Measurements from ENCODE around the gene SP2. TPM values are rescaled to one million over a fixed set of nuclear protein-coding genes. Genes with fewer than 3 reads are reported as not detected.
"Not testable (repeated sequence)": the region's sequence is repeated elsewhere in the genome, so short reads cannot be mapped to it uniquely, and the experiment has no call there.

The SP2 gene
- polyA plus RNA-seq, 2 donors, result 5.4 to 10.7 TPM

- no peak overlapping the region for H3K4me3 ChIP-seq (ENCODE audit: low read depth in 1 of 2, low read length in 2 of 2)
- H3K9me3 ChIP-seq (ENCODE audit: control insufficient read depth in 2 of 2, insufficient read depth in 1 of 2, low read depth in 1 of 2, low read length in 1 of 2), result no peaks in the 10 kb centered on the region
- 66 to 73% methylated on average over 2 of the region's 2 CpGs for WGBS, 2 donors
- H3K27me3 ChIP-seq (ENCODE audit: control insufficient read depth in 1 of 2, insufficient read depth in 2 of 2, low read length in 2 of 2), result no peaks in the 10 kb centered on the region
- peaks cover 0 to 5% of the 10 kb centered on the region in 2 donors for H3K4me1 ChIP-seq (ENCODE audit: control insufficient read depth in 2 of 2, insufficient read depth in 2 of 2, low read length in 1 of 2)
- peaks cover 5 to 14% of the 10 kb centered on the region in 2 donors for H3K36me3 ChIP-seq (ENCODE audit: control insufficient read depth in 2 of 2, insufficient read depth in 2 of 2, low read length in 1 of 2)
- no peak overlapping the region for H3K27ac ChIP-seq (ENCODE audit: low read depth in 2 of 2, low read length in 1 of 2)
Measured at GRCh38 chr17:47917581-47917980, 21.5 kb downstream of the SP2 start.

- H3K36me3 ChIP-seq (ENCODE audit: control insufficient read depth in 2 of 2, insufficient read depth in 2 of 2, low read length in 1 of 2), result peaks cover 9 to 17% of the 10 kb centered on the region in 2 donors
- H3K27ac ChIP-seq (ENCODE audit: low read depth in 2 of 2, low read length in 1 of 2), result no peak overlapping the region
- no peak overlapping the region for H3K4me3 ChIP-seq (ENCODE audit: low read depth in 1 of 2, low read length in 2 of 2)
- peaks cover 0 to 5% of the 10 kb centered on the region in 2 donors for H3K4me1 ChIP-seq (ENCODE audit: control insufficient read depth in 2 of 2, insufficient read depth in 2 of 2, low read length in 1 of 2)
- no peaks in the 10 kb centered on the region for H3K27me3 ChIP-seq (ENCODE audit: control insufficient read depth in 1 of 2, insufficient read depth in 2 of 2, low read length in 2 of 2)
- H3K9me3 ChIP-seq (ENCODE audit: control insufficient read depth in 2 of 2, insufficient read depth in 1 of 2, low read depth in 1 of 2, low read length in 1 of 2), result no peaks in the 10 kb centered on the region
- 43 to 63% methylated on average over 2 of the region's 2 CpGs for WGBS, 2 donors
Measured at GRCh38 chr17:47918006-47918405, 22.0 kb downstream of the SP2 start.

- H3K4me3 ChIP-seq (ENCODE audit: low read depth in 1 of 2, low read length in 2 of 2), result no peak overlapping the region
- peaks cover 11 to 21% of the 10 kb centered on the region in 2 donors for H3K36me3 ChIP-seq (ENCODE audit: control insufficient read depth in 2 of 2, insufficient read depth in 2 of 2, low read length in 1 of 2)
- 91 to 97% methylated on average over 2 of the region's 2 CpGs for WGBS, 2 donors
- no peak overlapping the region for H3K27ac ChIP-seq (ENCODE audit: low read depth in 2 of 2, low read length in 1 of 2)
- H3K9me3 ChIP-seq (ENCODE audit: control insufficient read depth in 2 of 2, insufficient read depth in 1 of 2, low read depth in 1 of 2, low read length in 1 of 2), result no peaks in the 10 kb centered on the region
- H3K4me1 ChIP-seq (ENCODE audit: control insufficient read depth in 2 of 2, insufficient read depth in 2 of 2, low read length in 1 of 2), result peaks cover 0 to 5% of the 10 kb centered on the region in 2 donors
- H3K27me3 ChIP-seq (ENCODE audit: control insufficient read depth in 1 of 2, insufficient read depth in 2 of 2, low read length in 2 of 2), result no peaks in the 10 kb centered on the region
Measured at GRCh38 chr17:47918991-47919390, 23.0 kb downstream of the SP2 start.

GRCh38 chr17:47919889-47920288 is 23.9 kb downstream of the SP2 start:
- not testable (repeated sequence) for H3K27me3 ChIP-seq (ENCODE audit: control insufficient read depth in 1 of 2, insufficient read depth in 2 of 2, low read length in 2 of 2); H3K4me3 ChIP-seq (ENCODE audit: low read depth in 1 of 2, low read length in 2 of 2); H3K9me3 ChIP-seq (ENCODE audit: control insufficient read depth in 2 of 2, insufficient read depth in 1 of 2, low read depth in 1 of 2, low read length in 1 of 2); H3K27ac ChIP-seq (ENCODE audit: low read depth in 2 of 2, low read length in 1 of 2); H3K4me1 ChIP-seq (ENCODE audit: control insufficient read depth in 2 of 2, insufficient read depth in 2 of 2, low read length in 1 of 2)
- WGBS, 2 donors, result 94 to 96% methylated on average over 14 of the region's 14 CpGs
- peaks cover 20 to 23% of the 10 kb centered on the region in 2 donors for H3K36me3 ChIP-seq (ENCODE audit: control insufficient read depth in 2 of 2, insufficient read depth in 2 of 2, low read length in 1 of 2)

GRCh38 chr17:47924785-47925677 is 29.0 kb downstream of the SP2 start:
- Histone ChIP-seq H3K4me3 (ENCODE audit: low read depth in 1 of 2, low read length in 2 of 2) (no peak overlapping the region), H3K27ac (ENCODE audit: low read depth in 2 of 2, low read length in 1 of 2) (no peak overlapping the region), H3K4me1 (ENCODE audit: control insufficient read depth in 2 of 2, insufficient read depth in 2 of 2, low read length in 1 of 2) (no peaks in the 10 kb centered on the region), H3K36me3 (ENCODE audit: control insufficient read depth in 2 of 2, insufficient read depth in 2 of 2, low read length in 1 of 2) (peaks cover 24 to 25% of the 10 kb centered on the region in 2 donors), H3K9me3 (ENCODE audit: control insufficient read depth in 2 of 2, insufficient read depth in 1 of 2, low read depth in 1 of 2, low read length in 1 of 2) (no peaks in the 10 kb centered on the region), H3K27me3 (ENCODE audit: control insufficient read depth in 1 of 2, insufficient read depth in 2 of 2, low read length in 2 of 2) (no peaks in the 10 kb centered on the region)
- 90 to 92% methylated on average over 23 of the region's 23 CpGs for WGBS, 2 donors

GRCh38 chr17:47925678-47925988 is 29.6 kb downstream of the SP2 start:
- H3K4me1 ChIP-seq (ENCODE audit: control insufficient read depth in 2 of 2, insufficient read depth in 2 of 2, low read length in 1 of 2), result no peaks in the 10 kb centered on the region
- H3K4me3 ChIP-seq (ENCODE audit: low read depth in 1 of 2, low read length in 2 of 2), result no peak overlapping the region
- H3K9me3 ChIP-seq (ENCODE audit: control insufficient read depth in 2 of 2, insufficient read depth in 1 of 2, low read depth in 1 of 2, low read length in 1 of 2), result no peaks in the 10 kb centered on the region
- peaks cover 26 to 27% of the 10 kb centered on the region in 2 donors for H3K36me3 ChIP-seq (ENCODE audit: control insufficient read depth in 2 of 2, insufficient read depth in 2 of 2, low read length in 1 of 2)
- H3K27ac ChIP-seq (ENCODE audit: low read depth in 2 of 2, low read length in 1 of 2), result no peak overlapping the region
- H3K27me3 ChIP-seq (ENCODE audit: control insufficient read depth in 1 of 2, insufficient read depth in 2 of 2, low read length in 2 of 2), result no peaks in the 10 kb centered on the region
- WGBS, 2 donors, result 87 to 95% methylated on average over 3 of the region's 3 CpGs

- no peaks in the 10 kb centered on the region for H3K4me1 ChIP-seq (ENCODE audit: control insufficient read depth in 2 of 2, insufficient read depth in 2 of 2, low read length in 1 of 2)
- H3K27ac ChIP-seq (ENCODE audit: low read depth in 2 of 2, low read length in 1 of 2), result no peak overlapping the region
- H3K36me3 ChIP-seq (ENCODE audit: control insufficient read depth in 2 of 2, insufficient read depth in 2 of 2, low read length in 1 of 2), result peaks cover 22 to 27% of the 10 kb centered on the region in 2 donors
- WGBS, 2 donors, result 91 to 93% methylated on average over 20 of the region's 20 CpGs
- no peaks in the 10 kb centered on the region for H3K9me3 ChIP-seq (ENCODE audit: control insufficient read depth in 2 of 2, insufficient read depth in 1 of 2, low read depth in 1 of 2, low read length in 1 of 2)
- no peaks in the 10 kb centered on the region for H3K27me3 ChIP-seq (ENCODE audit: control insufficient read depth in 1 of 2, insufficient read depth in 2 of 2, low read length in 2 of 2)
- H3K4me3 ChIP-seq (ENCODE audit: low read depth in 1 of 2, low read length in 2 of 2), result no peak overlapping the region
Measured at GRCh38 chr17:47927821-47928400, 31.9 kb downstream of the SP2 start.

GRCh38 chr17:47928415-47928814 is 32.4 kb downstream of the SP2 start:
- no peak overlapping the region for H3K4me3 ChIP-seq (ENCODE audit: low read depth in 1 of 2, low read length in 2 of 2)
- 70 to 71% methylated on average over 2 of the region's 2 CpGs for WGBS, 2 donors
- H3K27me3 ChIP-seq (ENCODE audit: control insufficient read depth in 1 of 2, insufficient read depth in 2 of 2, low read length in 2 of 2), result no peaks in the 10 kb centered on the region
- no peaks in the 10 kb centered on the region for H3K4me1 ChIP-seq (ENCODE audit: control insufficient read depth in 2 of 2, insufficient read depth in 2 of 2, low read length in 1 of 2)
- H3K9me3 ChIP-seq (ENCODE audit: control insufficient read depth in 2 of 2, insufficient read depth in 1 of 2, low read depth in 1 of 2, low read length in 1 of 2), result no peaks in the 10 kb centered on the region
- H3K36me3 ChIP-seq (ENCODE audit: control insufficient read depth in 2 of 2, insufficient read depth in 2 of 2, low read length in 1 of 2), result peaks cover 18 to 22% of the 10 kb centered on the region in 2 donors
- H3K27ac ChIP-seq (ENCODE audit: low read depth in 2 of 2, low read length in 1 of 2), result no peak overlapping the region

GRCh38 chr17:47929218-47930000 is 33.4 kb downstream of the SP2 start:
- peaks cover 14 to 22% of the 10 kb centered on the region in 2 donors for H3K36me3 ChIP-seq (ENCODE audit: control insufficient read depth in 2 of 2, insufficient read depth in 2 of 2, low read length in 1 of 2)
- no peak overlapping the region for H3K4me3 ChIP-seq (ENCODE audit: low read depth in 1 of 2, low read length in 2 of 2)
- no peaks in the 10 kb centered on the region for H3K4me1 ChIP-seq (ENCODE audit: control insufficient read depth in 2 of 2, insufficient read depth in 2 of 2, low read length in 1 of 2)
- H3K27ac ChIP-seq (ENCODE audit: low read depth in 2 of 2, low read length in 1 of 2), result no peak overlapping the region
- 66 to 73% methylated on average over 10 of the region's 10 CpGs for WGBS, 2 donors
- no peaks in the 10 kb centered on the region for H3K27me3 ChIP-seq (ENCODE audit: control insufficient read depth in 1 of 2, insufficient read depth in 2 of 2, low read length in 2 of 2)
- H3K9me3 ChIP-seq (ENCODE audit: control insufficient read depth in 2 of 2, insufficient read depth in 1 of 2, low read depth in 1 of 2, low read length in 1 of 2), result no peaks in the 10 kb centered on the region

Data from esophagus (tissue), 2 donors.